KOPT-K1 (cell line): Measurements from ENCODE around the gene TENT4B.

ENCODE experiments used
- H3K27ac ChIP-seq: fragments of 200-600 bp; sonication (generic); 2 replicates; pipeline ENCODE4 v1.5.1; 2016; ENCODE audit warnings: antibody characterized with exemption, mild to moderate bottlenecking, low read depth, low read length; ENCODE audit not compliant: poor library complexity, severe bottlenecking
- H3K36me3 ChIP-seq: fragments of 200-600 bp; sonication (generic); 2 replicates; pipeline ENCODE4 v1.5.1; 2017; ENCODE audit warnings: antibody characterized with exemption, mild to moderate bottlenecking, low read length, moderate library complexity; ENCODE audit not compliant: insufficient read depth
- H3K9me3 ChIP-seq: fragments of 200-600 bp; sonication (generic); 2 replicates; pipeline ENCODE4 v1.5.1; 2017; ENCODE audit warnings: antibody characterized with exemption, low read length, mild to moderate bottlenecking; ENCODE audit not compliant: insufficient read depth, poor library complexity, severe bottlenecking

The TENT4B gene

GRCh38 chr16:50198802-50199403 is 45.8 kb downstream of the TENT4B start:
- no peaks in the 10 kb centered on the region for H3K36me3 ChIP-seq
- no peak overlapping the region for H3K27ac ChIP-seq
- no peaks in the 10 kb centered on the region for H3K9me3 ChIP-seq

DNA sequence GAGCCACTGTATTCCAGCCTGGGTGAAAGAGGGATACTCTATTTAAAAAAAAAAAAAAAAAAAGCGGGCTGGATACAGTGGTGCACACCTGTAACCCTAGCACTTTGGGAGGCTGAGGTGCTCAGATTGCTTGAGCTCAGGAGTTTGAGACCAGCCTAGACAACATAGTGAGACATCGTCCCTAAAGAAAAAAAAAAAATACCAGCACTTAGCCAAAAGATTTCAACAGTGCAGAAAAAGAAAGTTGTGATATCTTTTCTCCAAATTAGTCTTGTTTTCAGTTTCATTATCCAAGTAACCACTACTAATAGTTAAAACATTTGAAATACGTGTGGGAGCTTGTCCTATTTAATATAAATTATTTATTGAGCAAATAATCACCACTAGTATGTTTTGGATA is 48.7 kb downstream of the TENT4B start:
- no peaks in the 10 kb centered on the region for H3K36me3 ChIP-seq
- no peak overlapping the region for H3K27ac ChIP-seq
- no peaks in the 10 kb centered on the region for H3K9me3 ChIP-seq

DNA sequence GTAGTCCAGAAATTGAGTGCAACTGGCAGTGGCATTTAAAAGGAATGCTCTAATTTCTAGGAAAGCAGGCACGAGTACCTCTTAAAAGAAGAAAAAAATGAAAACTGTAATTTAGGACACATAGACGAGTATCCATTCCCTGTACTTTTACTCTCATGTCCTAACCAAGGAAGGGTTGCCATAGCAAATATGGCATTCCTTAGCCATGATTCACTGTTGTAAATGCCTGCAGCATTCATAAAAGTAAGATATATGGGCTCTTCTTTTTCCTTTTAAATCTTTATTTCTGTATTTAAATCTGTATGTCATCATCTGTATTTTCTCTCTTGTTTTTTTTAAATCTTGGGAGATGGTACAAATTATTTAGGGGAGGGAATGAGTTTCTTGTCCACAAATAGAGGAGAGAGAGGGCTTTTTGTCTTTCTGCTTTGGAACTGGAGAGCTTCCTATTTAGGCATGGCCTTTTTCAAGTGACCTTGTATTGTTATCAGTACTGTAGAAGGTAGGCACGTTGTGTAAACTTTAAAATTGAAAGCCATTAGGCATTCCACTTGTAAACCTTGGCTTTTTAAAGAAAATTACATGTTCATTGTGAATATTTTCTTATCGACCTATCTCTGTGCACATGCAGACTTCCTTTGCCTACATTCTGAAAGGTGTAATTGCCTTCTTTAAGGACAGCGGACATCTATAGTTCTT is 50.0 kb downstream of the TENT4B start:
- Histone ChIP-seq H3K36me3 (no peaks in the 10 kb centered on the region), H3K27ac (no peak overlapping the region), H3K9me3 (no peaks in the 10 kb centered on the region)

GRCh38 chr16:50203681-50204080 is 50.6 kb downstream of the TENT4B start:
- Histone ChIP-seq H3K9me3 (no peaks in the 10 kb centered on the region), H3K27ac (no peak overlapping the region), H3K36me3 (no peaks in the 10 kb centered on the region)

GRCh38 chr16:50204453-50205108 is 51.5 kb downstream of the TENT4B start:
- no peaks in the 10 kb centered on the region for H3K9me3 ChIP-seq
- H3K27ac ChIP-seq, result no peak overlapping the region
- H3K36me3 ChIP-seq, result no peaks in the 10 kb centered on the region

GRCh38 chr16:50207652-50208051 is 54.5 kb downstream of the TENT4B start:
- Histone ChIP-seq H3K27ac (no peak overlapping the region), H3K36me3 (peaks cover 15% of the 10 kb centered on the region)

DNA sequence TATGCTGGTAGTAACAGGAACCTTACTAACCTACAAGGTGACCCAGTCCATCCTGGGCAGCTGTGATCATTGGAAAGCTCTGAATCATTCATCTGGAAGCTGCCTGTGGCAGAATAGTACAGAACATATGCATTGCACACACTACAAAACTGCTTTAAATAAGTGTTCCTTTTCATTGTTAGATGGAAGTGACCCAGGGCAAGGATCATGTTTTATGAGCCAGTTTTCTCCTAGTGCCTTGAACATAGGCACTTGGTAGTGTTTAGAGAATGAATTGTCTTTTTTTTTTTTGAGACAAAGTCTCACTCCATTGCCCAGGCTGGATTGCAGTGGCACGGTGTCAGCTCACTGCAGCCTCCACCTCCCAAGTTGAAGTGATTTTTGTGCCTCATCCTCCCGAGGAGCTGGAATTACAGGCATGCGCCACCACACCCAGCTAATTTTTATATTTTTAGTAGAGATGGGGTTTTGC is 55.4 kb downstream of the TENT4B start:
- H3K27ac ChIP-seq, result no peak overlapping the region
- H3K9me3 ChIP-seq, result no peaks in the 10 kb centered on the region
- peaks cover 22% of the 10 kb centered on the region for H3K36me3 ChIP-seq

More at GRCh38 chr16:50207652-50208051, 54.5 kb downstream of the TENT4B start:
- no peaks in the 10 kb centered on the region for H3K9me3 ChIP-seq

DNA sequence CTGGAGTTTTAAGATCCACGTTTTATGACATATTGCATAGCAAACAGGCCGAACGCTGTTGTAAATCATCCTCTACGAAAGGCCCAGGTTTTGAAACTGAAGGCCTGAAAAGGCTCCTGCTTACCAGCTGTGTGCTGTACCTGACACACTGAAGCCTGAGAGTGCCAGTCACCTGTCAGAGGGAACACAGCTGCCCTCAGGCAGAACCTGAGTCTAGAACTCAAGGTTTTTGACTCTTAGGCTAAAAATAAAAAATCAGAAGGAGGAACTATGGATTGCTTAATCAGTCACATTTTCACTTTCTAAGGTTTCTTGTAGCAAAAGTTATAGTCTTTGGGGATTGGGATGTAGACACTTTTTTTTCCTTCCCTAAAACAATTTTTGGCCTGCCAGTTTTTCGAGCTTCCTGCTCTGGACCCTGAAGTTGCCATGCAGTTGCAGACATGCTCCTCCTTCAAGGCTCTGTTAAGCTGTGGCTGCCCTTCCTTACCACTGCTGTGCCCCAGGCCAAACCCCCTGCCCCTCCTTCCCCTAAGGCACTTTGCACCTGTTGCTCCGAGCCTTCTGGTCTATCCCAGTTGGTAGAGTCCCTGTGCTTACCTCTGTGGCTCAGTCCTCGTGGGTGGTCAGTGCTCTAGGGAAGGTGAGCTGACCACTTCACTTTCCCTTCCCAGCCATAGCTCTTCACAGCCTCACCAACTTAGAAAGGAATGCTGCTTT is 56.6 kb downstream of the TENT4B start:
- Histone ChIP-seq H3K36me3 (peaks cover 30% of the 10 kb centered on the region), H3K27ac (no peak overlapping the region), H3K9me3 (no peaks in the 10 kb centered on the region)

DNA sequence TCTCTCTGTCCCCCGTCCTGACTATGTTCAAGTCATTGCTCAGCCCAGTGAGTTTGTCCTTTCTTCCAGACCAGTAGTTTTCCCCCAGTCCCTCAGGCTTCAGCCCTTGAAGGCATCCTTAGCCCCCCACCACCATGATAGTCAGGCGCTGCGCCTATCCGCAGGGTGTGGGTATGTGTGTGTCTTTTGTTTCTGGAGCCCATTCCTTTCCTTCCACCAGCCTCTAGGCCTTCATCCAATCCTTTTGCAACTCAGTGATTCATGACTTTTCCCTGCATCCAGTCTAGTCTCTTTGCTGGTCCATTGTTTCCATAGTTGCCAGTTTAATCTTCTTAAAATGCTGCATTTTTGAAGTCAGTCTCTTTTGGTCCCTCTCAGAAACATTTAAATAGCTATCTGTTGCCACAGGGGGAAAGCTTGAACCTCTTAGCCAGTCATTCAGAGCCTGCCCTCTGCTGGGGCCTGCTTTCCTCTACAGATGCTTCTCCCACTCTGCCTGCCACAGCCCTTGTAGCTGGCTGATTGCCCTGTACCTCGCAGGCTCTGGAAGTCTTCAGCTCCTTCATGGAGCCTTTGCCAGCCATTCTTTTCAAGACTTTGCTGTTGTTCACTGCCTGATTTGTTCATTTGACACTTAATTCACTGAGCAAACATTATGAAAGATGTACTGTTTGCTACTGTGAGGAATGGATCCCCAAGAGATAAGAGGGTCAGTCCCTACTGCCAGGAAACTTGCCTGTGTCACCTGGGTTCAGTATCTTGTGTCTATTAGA is 57.3 kb downstream of the TENT4B start:
- H3K9me3 ChIP-seq, result no peaks in the 10 kb centered on the region
- no peak overlapping the region for H3K27ac ChIP-seq

DNA sequence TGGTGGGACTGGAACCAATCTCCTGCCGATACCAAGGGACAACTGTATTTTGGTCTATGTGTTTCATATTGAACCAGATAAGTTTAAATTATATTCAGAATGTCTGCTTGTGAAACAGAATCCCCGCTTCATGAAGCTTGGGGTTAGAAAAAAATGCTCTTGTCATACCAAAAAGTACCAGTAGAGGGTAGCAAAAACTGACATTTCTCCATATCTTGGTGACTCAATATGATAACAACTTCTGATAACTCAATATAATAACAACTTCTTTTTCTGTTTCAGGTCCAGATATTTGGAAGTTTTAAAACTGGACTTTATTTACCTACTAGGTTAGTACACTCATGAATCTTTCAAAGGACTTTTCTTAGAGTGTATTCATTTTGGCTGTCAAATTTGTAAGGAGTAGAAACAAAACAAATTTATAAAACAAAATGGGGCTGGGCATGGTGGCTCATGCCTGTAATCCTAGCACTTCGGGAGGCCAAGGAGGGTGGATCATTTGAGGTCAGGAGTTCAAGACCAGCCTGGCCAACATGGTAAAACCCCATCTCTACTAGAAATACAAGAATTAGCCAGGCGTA is 60.9 kb downstream of the TENT4B start:
- Histone ChIP-seq H3K27ac (no peak overlapping the region), H3K36me3 (peaks cover 66% of the 10 kb centered on the region), H3K9me3 (no peaks in the 10 kb centered on the region)

More for the DNA sequence above, 57.3 kb downstream of the TENT4B start:
- peaks cover 35% of the 10 kb centered on the region for H3K36me3 ChIP-seq

DNA sequence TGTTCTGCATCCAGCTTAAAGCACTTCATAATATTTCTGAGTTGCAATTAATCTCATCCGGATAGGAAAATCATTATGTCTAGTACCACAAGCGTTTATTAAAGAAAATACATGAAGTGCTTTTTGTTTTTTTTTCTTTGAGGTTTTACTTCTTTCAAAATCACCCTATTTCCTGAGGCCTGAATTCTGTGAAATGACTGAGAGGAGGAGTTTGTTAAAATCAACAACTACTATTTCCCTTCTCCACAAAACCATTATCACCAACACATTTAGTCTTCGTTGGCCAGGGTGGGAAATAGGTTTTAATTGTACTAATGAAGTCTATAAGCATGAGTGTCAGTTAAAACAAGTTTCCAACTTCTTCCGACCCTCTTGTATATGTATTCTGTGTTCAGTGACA is 62.6 kb downstream of the TENT4B start:
- H3K27ac ChIP-seq, result no peak overlapping the region
- H3K9me3 ChIP-seq, result no peaks in the 10 kb centered on the region
- peaks cover 77% of the 10 kb centered on the region for H3K36me3 ChIP-seq

DNA sequence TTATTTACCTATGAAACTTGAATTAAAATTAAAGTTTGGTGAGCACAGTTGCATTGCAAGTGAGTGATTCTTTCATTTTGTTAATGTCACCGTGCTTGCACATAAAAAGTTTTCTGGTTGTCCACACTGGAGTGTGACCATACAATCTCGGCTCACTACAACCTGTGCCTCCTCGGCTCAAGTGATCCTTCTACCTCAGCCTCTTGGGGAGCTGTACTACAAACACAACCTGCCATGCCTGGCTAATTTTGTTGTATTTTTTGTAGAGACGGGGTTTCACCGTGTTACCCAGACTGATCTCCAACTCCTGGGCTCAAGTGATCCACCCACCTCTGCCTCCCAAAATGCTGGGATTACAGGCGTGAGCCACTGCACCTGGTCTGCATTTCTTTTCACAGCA is 63.1 kb downstream of the TENT4B start:
- H3K36me3 ChIP-seq, result peaks cover 82% of the 10 kb centered on the region
- no peak overlapping the region for H3K27ac ChIP-seq
- H3K9me3 ChIP-seq, result no peaks in the 10 kb centered on the region

- Histone ChIP-seq H3K27ac (no peak overlapping the region), H3K36me3 (peaks cover 79% of the 10 kb centered on the region), H3K9me3 (no peaks in the 10 kb centered on the region)
Measured at GRCh38 chr16:50219402-50219975, 66.4 kb downstream of the TENT4B start.

DNA sequence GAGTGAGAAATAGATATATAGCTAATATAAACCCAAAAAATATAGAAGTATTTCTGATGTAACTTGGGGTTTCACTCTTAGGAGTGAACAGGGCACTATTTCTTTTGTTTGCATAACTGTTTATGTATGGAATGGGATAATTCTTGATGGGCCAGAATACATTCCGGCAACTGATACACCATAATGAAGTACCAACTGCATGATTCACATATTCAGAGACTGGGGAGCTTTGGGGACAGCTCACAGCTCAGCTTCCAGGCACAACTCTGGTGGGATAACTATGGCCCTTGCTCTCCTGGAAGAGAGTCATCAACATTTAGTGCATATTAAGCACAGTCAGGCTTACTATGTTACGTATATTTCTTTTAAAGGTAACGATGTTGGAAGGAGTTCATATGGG is 71.2 kb downstream of the TENT4B start:
- Histone ChIP-seq H3K27ac (no peak overlapping the region), H3K36me3 (peaks cover 87% of the 10 kb centered on the region), H3K9me3 (no peaks in the 10 kb centered on the region)
